ENCODE results near the gene SLC2A1.

DNA sequence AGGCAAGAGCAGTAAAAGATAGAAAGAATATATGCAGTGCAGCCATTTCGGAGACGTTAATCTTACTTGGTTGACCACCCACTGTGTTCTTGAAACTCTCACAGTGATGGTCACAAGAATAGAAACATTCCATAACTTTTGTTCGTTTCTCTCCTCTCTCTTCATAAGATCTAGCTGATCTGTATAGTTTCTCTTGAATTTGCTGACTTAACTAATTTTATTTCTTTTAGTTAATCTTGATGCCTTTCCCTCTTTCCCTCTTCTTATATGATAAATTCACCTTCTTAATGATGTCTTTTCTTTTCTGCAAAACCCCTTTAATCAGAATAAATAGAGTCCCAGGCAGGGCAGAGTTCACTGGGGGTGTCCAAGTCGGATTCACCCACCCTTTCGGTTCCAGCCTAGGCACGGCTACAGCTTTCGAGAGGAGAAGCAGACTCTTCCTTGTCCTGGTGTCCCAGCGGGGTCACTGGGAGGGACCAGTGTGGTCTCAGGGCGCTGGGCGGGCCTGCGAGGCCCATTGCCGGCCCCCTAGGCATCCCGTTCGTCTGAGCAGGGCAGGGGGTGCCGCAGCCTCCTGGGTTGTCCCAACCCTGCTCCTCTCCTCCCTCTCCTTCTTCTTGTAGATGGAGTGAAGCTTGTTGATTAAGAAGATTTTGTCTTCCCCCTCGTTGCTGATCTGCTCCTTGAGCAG lies 72.5 kb downstream of the SLC2A1 start:
- no peak for TF ChIP-seq CTCF (conservative IDR thresholded peaks at IDR 0.05; ENCODE audit: low read length)
- no peak for TF ChIP-seq EZH2phosphoT487 (IDR thresholded peaks at IDR 0.05; ENCODE audit: borderline replicate concordance, low read depth, low read length)

Data from OCI-LY7 (cell line).